Thyroid gland (tissue), 4 donors: Measurements from ENCODE around the gene FAM222A.

Experiments
- CTCF ChIP-seq, 6 experiments: fragments of 200-600 bp in 3 of 6; fragments of 450-650 bp in 3 of 6; sonication (generic) in 3 of 6; IDR thresholded peaks; one replicate each; pipeline ENCODE4 v1.5.1; 2016 to 2019; ENCODE audit warnings: antibody characterized with exemption in 6 of 6, mild to moderate bottlenecking in 2 of 6, inconsistent platforms in 1 of 6, moderate library complexity in 1 of 6
- POLR2A ChIP-seq, 2 donors: fragments of 450-650 bp; IDR thresholded peaks; one replicate each; pipeline ENCODE4 v1.6.1; 2017; ENCODE audit warnings: antibody characterized with exemption in 2 of 2, mild to moderate bottlenecking in 2 of 2, moderate library complexity in 1 of 2

DNA sequence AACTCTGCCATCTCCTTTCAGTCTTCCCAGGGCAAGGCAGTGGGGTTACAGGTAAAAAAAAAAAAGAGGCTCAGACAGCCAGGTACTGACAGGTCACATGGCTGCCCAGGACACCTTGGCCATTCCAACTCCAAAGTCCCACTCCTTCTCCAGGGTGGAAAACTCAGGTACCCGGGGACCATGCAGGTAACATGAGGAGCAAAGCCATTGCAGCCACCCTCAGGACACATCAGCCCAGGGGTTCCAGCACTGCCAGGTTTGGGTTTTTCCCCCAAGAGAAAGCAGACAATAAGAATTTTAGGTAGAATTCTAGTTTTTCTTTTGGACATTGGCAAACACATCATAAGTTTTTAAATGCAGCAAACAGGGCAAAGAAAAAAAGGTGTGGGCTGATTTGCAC lies 15.3 kb downstream of the FAM222A start:
- TF ChIP-seq POLR2A (IDR thresholded peaks at IDR 0.05), result no peak
- no peak for TF ChIP-seq CTCF (IDR thresholded peaks at IDR 0.05)
